ENCODE results near the gene SLC16A2. TPM values are rescaled to one million over a fixed set of nuclear protein-coding genes. Genes with fewer than 3 reads are reported as not detected.
"Not testable (repeated sequence)": the region's sequence is repeated elsewhere in the genome, so short reads cannot be mapped to it uniquely, and the experiment has no call there.

SLC16A2 gene
- total RNA-seq, 2 experiments from 2014 or later: 1.2 TPM

DNA sequence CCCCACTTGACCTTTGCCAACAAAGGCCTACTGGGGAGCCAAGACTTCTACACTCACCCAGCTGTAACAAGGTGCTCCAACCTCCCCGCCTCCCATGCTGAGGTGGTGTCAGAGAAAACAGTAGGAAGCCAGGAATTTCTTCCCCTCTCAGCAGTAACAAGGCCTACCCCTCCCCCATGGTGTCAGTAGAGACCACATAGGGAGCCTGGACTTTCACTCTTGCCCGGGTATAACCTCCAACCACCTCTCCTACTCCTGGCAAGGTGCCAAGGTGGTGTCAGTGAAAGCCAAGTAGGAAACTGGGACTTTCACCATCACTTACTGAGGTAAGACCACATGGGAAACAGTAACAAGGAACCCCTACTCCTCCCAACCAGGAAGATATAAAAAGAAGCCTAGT is 93.1 kb downstream of the SLC16A2 start:
- ChIA-PET CTCF (no interaction called here), POLR2A (no interaction called here)
- H3K27ac Mint-ChIP-seq: no peak overlapping the region
- no peak overlapping the region for H3K4me3 Mint-ChIP-seq
- H3K36me3 Mint-ChIP-seq: no peaks in the 10 kb centered on the region
- peaks cover 6% of the 10 kb centered on the region for H3K9me3 Mint-ChIP-seq
- DNase-seq: no peak
- H3K27me3 Mint-ChIP-seq: no peaks in the 10 kb centered on the region
- intact Hi-C loops (cut with micrococcal nuclease): no loop called here
- H3K4me1 Mint-ChIP-seq (ENCODE audit: low read depth): no peaks in the 10 kb centered on the region

DNA sequence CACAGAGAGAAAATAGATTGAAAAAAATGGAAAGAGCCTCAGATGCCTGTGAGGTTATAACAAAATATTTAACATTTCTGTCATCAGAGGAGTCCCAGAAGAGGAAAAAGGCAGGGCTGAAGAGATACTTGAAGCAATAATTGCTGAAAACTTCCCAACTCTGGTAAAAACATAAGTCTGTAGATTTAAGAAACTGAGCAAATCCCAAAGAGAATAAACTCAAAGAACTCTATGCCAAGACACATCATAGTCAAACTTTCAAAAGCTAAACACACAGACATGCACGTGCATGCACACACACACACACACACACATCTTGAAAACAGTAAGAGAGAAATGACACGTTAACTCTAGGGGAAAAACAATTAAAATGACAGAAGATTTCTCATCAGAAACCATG is 94.1 kb downstream of the SLC16A2 start:
- intact Hi-C loops (cut with micrococcal nuclease): no loop called here
- ChIA-PET POLR2A (no interaction called here), CTCF (no interaction called here)
- H3K27me3 Mint-ChIP-seq: no peaks in the 10 kb centered on the region
- no peak for DNase-seq
- H3K36me3 Mint-ChIP-seq: no peaks in the 10 kb centered on the region
- H3K9me3 Mint-ChIP-seq: peaks cover 6% of the 10 kb centered on the region
- no peaks in the 10 kb centered on the region for H3K4me1 Mint-ChIP-seq (ENCODE audit: low read depth)
- no peak overlapping the region for H3K27ac Mint-ChIP-seq
- no peak overlapping the region for H3K4me3 Mint-ChIP-seq

DNA sequence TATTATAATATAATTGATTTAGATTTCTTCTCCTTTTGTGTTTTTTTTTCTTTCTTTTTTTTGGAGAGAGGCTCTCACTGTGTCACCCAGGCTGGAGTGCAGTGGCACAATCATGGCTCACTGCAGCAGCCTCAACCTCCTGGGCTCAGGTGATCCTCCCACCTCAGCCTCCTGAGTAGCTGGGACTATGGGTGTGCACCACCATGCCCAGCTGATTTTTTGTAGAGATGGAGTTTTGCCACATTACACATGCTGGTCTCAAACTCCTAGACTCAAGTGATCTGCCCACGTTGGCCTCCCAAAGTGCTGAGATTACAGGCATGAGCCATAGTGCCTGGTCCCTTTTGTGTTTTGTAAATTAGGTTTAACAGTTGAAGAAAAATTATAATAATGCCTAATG is 94.7 kb downstream of the SLC16A2 start:
- intact Hi-C loops (cut with micrococcal nuclease); H3K27ac Mint-ChIP-seq; H3K27me3 Mint-ChIP-seq; DNase-seq; H3K9me3 Mint-ChIP-seq; H3K36me3 Mint-ChIP-seq; H3K4me1 Mint-ChIP-seq (ENCODE audit: low read depth); CTCF ChIA-PET; POLR2A ChIA-PET; H3K4me3 Mint-ChIP-seq: not testable (repeated sequence)

DNA sequence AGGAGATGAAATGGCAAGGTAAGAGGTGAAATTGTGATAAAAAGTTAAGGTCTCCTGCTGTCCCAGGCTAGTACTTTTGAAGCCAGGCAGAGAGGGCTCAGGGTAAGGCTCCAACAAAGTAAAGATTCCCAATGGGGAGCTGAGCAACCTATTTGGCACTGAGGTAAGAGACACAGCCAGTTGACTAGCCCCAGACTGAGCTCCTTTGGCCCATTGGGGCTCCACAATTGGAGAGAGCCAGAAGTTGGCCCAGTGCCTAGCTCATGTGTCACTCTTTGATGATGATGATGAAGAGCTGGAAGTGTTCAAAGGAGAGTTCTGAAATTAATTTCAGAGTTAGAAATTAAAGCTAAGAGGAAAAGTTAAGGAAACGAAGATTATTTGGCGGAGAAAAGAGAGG is 98.6 kb downstream of the SLC16A2 start:
- no peak for DNase-seq
- Mint-ChIP-seq H3K36me3 (no peaks in the 10 kb centered on the region), H3K9me3 (peaks cover 6% of the 10 kb centered on the region), H3K27ac (no peak overlapping the region), H3K27me3 (no peaks in the 10 kb centered on the region), H3K4me3 (no peak overlapping the region), H3K4me1 (ENCODE audit: low read depth) (no peaks in the 10 kb centered on the region)
- POLR2A ChIA-PET: no interaction called here
- CTCF ChIA-PET: no interaction called here
- intact Hi-C loops (cut with micrococcal nuclease): no loop called here

DNA sequence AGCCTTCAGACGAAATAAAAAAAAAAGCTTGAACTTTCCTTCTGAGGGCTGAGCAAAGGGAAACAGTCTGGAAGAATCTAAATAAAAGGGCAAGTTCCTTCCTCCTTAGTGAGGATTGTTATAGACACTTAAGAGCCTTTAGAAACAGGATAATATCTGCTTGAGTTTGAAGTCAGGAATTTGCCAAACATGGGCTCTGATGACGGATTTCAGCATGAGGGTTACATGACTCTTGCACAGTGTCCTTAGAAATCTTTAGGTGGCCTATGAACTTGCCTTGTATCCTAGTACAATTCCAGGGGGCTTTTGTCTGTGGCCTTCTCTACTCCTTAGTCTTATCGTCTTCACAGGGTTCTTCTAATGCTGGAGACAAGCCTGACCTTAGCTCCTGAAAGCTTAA is 99.0 kb downstream of the SLC16A2 start:
- POLR2A ChIA-PET: interaction anchor here (0.5 kb wide), 1 partner anchor 268 kb away, joined by 3 read pairs; no protein-coding TSS in a partner anchor
- CTCF ChIA-PET: no interaction called here
- H3K4me3 Mint-ChIP-seq: no peak overlapping the region
- intact Hi-C loops (cut with micrococcal nuclease): no loop called here
- H3K36me3 Mint-ChIP-seq: no peaks in the 10 kb centered on the region
- no peaks in the 10 kb centered on the region for H3K27me3 Mint-ChIP-seq
- no peak overlapping the region for H3K27ac Mint-ChIP-seq
- no peak for DNase-seq
- no peaks in the 10 kb centered on the region for H3K4me1 Mint-ChIP-seq (ENCODE audit: low read depth)
- H3K9me3 Mint-ChIP-seq: peaks cover 6% of the 10 kb centered on the region

DNA sequence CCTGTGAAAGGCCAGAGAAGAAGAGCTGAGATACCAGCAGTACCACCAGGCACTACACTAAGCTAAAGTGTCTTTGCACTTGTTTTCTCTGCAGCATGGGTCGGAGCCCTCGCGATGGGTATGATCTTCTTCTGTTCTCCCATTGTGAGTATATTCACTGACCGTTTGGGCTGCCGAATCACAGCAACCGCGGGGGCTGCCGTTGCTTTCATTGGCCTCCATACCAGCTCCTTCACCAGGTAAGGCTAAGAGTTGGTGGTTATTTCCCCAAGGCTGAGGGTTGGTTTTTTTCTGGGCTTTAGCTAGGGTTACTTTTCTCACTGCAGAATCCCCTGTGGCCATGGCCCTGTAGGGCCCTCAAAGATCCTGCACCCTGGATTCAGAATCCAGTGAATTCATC is 99.6 kb downstream of the SLC16A2 start:
- ChIA-PET CTCF (no interaction called here), POLR2A (interaction anchor here (0.5 kb wide), 1 partner anchor 268 kb away, joined by 3 read pairs; no protein-coding TSS in a partner anchor)
- Mint-ChIP-seq H3K4me3 (no peak overlapping the region), H3K9me3 (peaks cover 6% of the 10 kb centered on the region), H3K27ac (no peak overlapping the region), H3K4me1 (ENCODE audit: low read depth) (no peaks in the 10 kb centered on the region), H3K36me3 (no peaks in the 10 kb centered on the region), H3K27me3 (no peaks in the 10 kb centered on the region)
- no peak for DNase-seq
- intact Hi-C loops (cut with micrococcal nuclease): no loop called here

DNA sequence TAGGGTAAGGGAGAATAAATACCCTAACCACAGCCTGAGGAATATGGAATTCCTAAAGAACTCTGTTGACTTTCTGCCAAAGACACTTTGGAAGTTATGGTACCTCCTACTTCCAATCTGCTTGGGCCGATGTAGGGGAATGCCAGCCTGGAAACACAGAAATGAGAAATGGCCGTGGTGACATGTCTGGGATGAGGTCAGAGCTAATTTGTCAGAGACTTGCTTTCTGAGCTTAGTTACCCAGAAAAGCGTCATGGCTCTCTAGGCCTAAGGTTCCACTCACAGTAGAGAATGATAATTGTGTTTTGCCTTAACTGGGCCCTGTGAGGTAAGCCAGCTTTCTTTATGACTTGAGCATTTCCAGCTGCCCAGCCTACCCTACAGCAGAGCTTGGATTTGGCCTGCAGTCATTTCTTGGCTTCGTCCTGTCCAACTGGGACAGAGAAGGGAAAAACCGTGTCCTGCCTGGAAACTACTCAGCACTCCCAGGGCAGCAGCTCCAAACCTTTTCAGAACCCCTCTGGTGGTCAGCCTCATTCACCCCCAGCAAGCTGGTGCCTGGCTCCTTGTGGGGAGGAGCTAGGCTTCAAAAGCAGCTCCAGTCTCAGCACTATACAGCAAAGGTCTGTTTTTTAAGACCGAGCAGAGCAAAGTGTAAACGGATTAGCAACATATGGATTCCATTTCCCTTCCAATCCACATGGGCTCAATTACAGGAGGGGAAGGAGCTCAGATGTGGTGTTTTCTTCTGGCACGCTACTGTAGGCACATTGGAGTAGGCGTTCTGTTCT is 100.9 kb downstream of the SLC16A2 start:
- ChIA-PET CTCF (interaction anchor here (0.7 kb wide), 1 partner anchor 180 kb away, joined by 3 read pairs; no protein-coding TSS in a partner anchor), POLR2A (interaction anchor here (1.5 kb wide), 1 partner anchor 9 kb away, joined by 4 read pairs; no protein-coding TSS in a partner anchor)
- H3K27me3 Mint-ChIP-seq: no peaks in the 10 kb centered on the region
- H3K4me1 Mint-ChIP-seq (ENCODE audit: low read depth): no peaks in the 10 kb centered on the region
- no peaks in the 10 kb centered on the region for H3K36me3 Mint-ChIP-seq
- H3K4me3 Mint-ChIP-seq: no peak overlapping the region
- no peak overlapping the region for H3K27ac Mint-ChIP-seq
- no peak for DNase-seq
- no peaks in the 10 kb centered on the region for H3K9me3 Mint-ChIP-seq
- intact Hi-C loops (cut with micrococcal nuclease): no loop called here

DNA sequence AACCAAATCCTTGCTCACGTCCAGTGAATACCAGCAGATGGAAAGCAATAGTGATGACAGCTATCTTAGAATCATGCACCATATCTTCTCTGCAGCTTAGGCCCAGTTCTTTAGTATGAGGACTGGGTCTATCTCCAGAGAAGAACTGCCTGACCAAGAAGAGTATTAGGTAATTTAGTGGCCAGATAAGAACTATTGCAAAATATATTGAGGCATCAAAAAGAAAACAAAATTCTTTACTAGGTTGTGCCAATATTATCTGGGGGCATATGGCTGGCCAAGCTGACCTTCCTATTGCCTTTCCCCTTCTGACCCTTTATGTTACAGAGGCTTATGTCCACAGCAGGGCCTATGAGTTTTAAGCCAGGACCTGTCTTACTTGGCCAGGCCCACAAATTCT is 101.9 kb downstream of the SLC16A2 start:
- H3K36me3 Mint-ChIP-seq: no peaks in the 10 kb centered on the region
- intact Hi-C loops (cut with micrococcal nuclease): no loop called here
- H3K27ac Mint-ChIP-seq: no peak overlapping the region
- POLR2A ChIA-PET: interaction anchor here (1.5 kb wide), 1 partner anchor 8 kb away, joined by 4 read pairs; no protein-coding TSS in a partner anchor
- no peaks in the 10 kb centered on the region for H3K9me3 Mint-ChIP-seq
- no peaks in the 10 kb centered on the region for H3K27me3 Mint-ChIP-seq
- H3K4me1 Mint-ChIP-seq (ENCODE audit: low read depth): no peaks in the 10 kb centered on the region
- DNase-seq: no peak
- CTCF ChIA-PET: no interaction called here
- no peak overlapping the region for H3K4me3 Mint-ChIP-seq

DNA sequence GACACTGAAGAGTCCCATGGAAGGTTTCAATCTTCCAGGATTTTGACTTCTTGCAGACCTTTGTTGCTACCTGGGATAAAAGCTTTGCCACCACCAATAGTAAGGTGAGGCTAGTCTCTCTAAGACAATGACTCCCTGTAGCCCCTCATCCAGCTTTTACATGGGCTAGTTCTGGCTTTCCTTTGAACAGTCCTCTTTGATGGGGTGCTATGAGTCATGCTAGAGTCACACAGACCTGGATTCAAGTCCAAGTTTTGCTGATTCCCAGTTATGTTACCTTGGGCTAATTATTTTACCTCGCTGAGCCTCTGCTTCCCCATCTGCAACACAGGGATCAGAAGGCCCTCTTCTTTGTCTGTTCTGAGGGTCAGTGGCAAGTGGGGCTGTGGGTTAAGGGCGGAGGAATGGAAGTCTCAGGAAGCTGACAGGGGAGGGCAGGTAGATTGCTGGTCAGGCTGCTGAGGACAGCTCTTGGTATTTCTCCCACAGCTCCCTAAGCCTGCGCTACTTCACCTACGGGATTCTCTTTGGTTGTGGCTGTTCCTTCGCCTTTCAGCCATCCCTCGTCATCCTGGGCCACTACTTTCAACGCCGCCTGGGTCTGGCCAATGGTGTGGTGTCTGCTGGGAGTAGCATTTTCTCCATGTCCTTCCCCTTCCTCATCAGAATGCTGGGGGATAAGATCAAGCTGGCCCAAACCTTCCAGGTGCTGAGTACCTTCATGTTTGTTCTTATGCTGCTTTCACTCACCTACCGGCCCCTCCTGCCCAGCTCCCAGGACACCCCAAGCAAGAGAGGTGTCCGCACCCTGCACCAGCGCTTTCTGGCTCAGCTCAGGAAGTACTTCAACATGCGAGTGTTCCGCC is 102.8 kb downstream of the SLC16A2 start:
- Mint-ChIP-seq H3K27me3 (no peaks in the 10 kb centered on the region), H3K9me3 (no peaks in the 10 kb centered on the region), H3K4me1 (ENCODE audit: low read depth) (no peaks in the 10 kb centered on the region), H3K36me3 (no peaks in the 10 kb centered on the region), H3K27ac (no peak overlapping the region), H3K4me3 (no peak overlapping the region)
- ChIA-PET POLR2A (no interaction called here), CTCF (interaction anchor here (0.5 kb wide), 1 partner anchor 71 kb away, joined by 4 read pairs; no protein-coding TSS in a partner anchor)
- DNase-seq: no peak
- intact Hi-C loops (cut with micrococcal nuclease): no loop called here

DNA sequence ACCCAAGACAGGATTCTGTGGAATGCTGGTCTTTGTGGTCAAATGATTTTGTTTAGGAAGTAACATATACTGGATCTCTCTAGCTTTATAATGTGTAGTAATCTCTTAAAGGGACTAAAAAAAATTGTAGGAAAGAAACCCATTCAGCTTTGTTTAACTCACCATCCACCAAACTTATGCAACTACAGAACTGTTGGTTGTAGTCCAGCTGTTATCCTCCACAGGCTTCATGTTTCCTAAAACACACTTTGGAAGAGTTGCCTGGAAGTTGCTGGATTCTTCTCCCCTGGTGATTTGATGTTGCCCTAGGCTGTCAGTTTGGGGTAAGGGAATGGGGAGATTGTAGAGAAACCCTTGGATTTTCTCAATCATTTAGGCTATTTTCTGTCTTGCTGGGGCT is 103.8 kb downstream of the SLC16A2 start:
- Mint-ChIP-seq H3K4me3 (no peak overlapping the region), H3K4me1 (ENCODE audit: low read depth) (no peaks in the 10 kb centered on the region), H3K27ac (no peak overlapping the region), H3K27me3 (no peaks in the 10 kb centered on the region), H3K9me3 (no peaks in the 10 kb centered on the region), H3K36me3 (no peaks in the 10 kb centered on the region)
- intact Hi-C loops (cut with micrococcal nuclease): no loop called here
- DNase-seq: no peak
- CTCF ChIA-PET: no interaction called here
- POLR2A ChIA-PET: no interaction called here

DNA sequence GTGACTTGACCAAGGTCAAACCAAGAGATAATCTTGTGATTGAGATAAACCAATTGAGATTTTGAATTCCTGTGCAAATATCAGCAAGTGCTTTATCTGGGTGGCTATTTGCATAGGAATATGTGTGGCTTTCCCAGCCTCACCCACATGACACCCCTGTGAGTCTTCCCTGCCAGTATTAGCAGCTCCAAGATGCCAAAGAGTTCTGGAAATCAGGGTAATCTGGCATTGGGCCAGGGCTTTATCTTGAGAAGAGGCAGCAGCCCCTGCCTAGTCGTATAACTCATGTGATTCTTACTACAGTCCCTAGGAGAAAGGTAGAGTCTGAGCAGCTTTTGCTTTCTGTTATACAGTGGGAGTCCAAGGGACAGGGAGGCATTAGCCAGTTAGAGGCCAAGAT is 105.5 kb downstream of the SLC16A2 start:
- Mint-ChIP-seq H3K27me3 (no peaks in the 10 kb centered on the region), H3K36me3 (no peaks in the 10 kb centered on the region), H3K9me3 (no peaks in the 10 kb centered on the region), H3K4me1 (ENCODE audit: low read depth) (no peaks in the 10 kb centered on the region), H3K4me3 (no peak overlapping the region), H3K27ac (no peak overlapping the region)
- ChIA-PET CTCF (no interaction called here), POLR2A (no interaction called here)
- DNase-seq: no peak
- intact Hi-C loops (cut with micrococcal nuclease): no loop called here

DNA sequence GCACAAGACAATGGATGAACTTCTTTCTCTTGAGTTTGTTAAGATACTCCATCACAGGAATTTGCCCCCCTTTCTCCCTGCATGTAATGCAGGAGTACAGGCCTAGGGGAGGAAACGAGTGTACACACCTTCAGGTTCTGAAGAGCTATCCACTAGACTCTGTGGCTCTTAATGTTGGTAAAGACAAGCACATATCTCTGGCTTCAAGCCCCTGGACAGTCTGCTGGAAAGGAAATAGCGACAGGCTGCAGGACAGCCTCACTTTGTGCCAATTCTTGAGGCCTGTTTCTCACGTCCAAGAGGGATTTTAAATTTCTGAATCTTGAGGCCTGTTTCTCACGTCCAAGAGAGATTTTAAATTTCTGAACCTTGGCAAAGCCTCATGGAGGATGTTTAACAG is 106.1 kb downstream of the SLC16A2 start:
- Mint-ChIP-seq H3K9me3 (no peaks in the 10 kb centered on the region), H3K4me1 (ENCODE audit: low read depth) (no peaks in the 10 kb centered on the region), H3K27me3 (no peaks in the 10 kb centered on the region), H3K27ac (no peak overlapping the region), H3K36me3 (no peaks in the 10 kb centered on the region), H3K4me3 (no peak overlapping the region)
- ChIA-PET CTCF (no interaction called here), POLR2A (interaction anchor here (0.5 kb wide), 1 partner anchor 283 kb away, joined by 3 read pairs; no protein-coding TSS in a partner anchor)
- no peak for DNase-seq
- intact Hi-C loops (cut with micrococcal nuclease): no loop called here
